Central memory CD4-positive, alpha-beta T cell (primary cell): ENCODE data around the gene PHF12.

Experiments used
- DNase-seq: peaks from one replicate; pipeline ENCODE4 v3.0.0; 2022

PHF12 gene

GRCh38 chr17:28901866-28902818 is 49.2 kb downstream of the PHF12 start:
- DNase-seq = no peak

GRCh38 chr17:28900986-28901726 is 50.2 kb downstream of the PHF12 start:
- no peak for DNase-seq

GRCh38 chr17:28899212-28899815 is 52.0 kb downstream of the PHF12 start:
- no peak for DNase-seq

- no peak for DNase-seq
Observed at GRCh38 chr17:28898527-28898955, 52.8 kb downstream of the PHF12 start.

- no peak for DNase-seq
Observed at GRCh38 chr17:28897769-28898526, 53.4 kb downstream of the PHF12 start.

GRCh38 chr17:28896884-28897768 is 54.2 kb downstream of the PHF12 start, which contains the start of gene FLOT2:
Gene FLOT2 (minus strand): TSS chr17:28897733. CDS start chr17:28897574, 159 bp downstream.
- DNase-seq = peak; percentile 69

GRCh38 chr17:28896491-28896883 is 54.8 kb downstream of the PHF12 start:
- DNase-seq = no peak

- DNase-seq = no peak
Observed at GRCh38 chr17:28895794-28896447, 55.4 kb downstream of the PHF12 start.

- DNase-seq = peak; percentile 32
Observed at GRCh38 chr17:28893248-28894183, 57.8 kb downstream of the PHF12 start.

GRCh38 chr17:28892024-28892423 is 59.3 kb downstream of the PHF12 start:
- no peak for DNase-seq

GRCh38 chr17:28891201-28891600 is 60.1 kb downstream of the PHF12 start:
- DNase-seq = no peak

GRCh38 chr17:28889996-28890395 is 61.3 kb downstream of the PHF12 start:
- DNase-seq = no peak

GRCh38 chr17:28888832-28889231 is 62.5 kb downstream of the PHF12 start:
- no peak for DNase-seq

GRCh38 chr17:28887871-28888471 is 63.3 kb downstream of the PHF12 start:
- DNase-seq = no peak

GRCh38 chr17:28885951-28886350 is 65.4 kb downstream of the PHF12 start:
- no peak for DNase-seq

- no peak for DNase-seq
Observed at GRCh38 chr17:28885363-28885762, 66.0 kb downstream of the PHF12 start.

- DNase-seq = no peak
Observed at GRCh38 chr17:28883967-28884702, 67.2 kb downstream of the PHF12 start.

- DNase-seq = no peak
Observed at GRCh38 chr17:28882154-28882895, 69.0 kb downstream of the PHF12 start.
